IMR-90 (cell line): ENCODE measurements around the gene AGPS. TPM values are rescaled to one million over a fixed set of nuclear protein-coding genes. Genes with fewer than 3 reads are reported as not detected.
"Not testable (repeated sequence)": the region's sequence is repeated elsewhere in the genome, so short reads cannot be mapped to it uniquely, and the experiment has no call there.

Experiments
- ATAC-seq: fragments of 200-7000 bp; cut with Tn5 transposase; 2 replicates; pipeline ENCODE4 v1.9.1; 2020; ENCODE audit warnings: low read depth, mild to moderate bottlenecking, moderate library complexity
- BruUV-seq: library from RNA; stranded (reverse); fragments of 400-500 nt; replicated peaks from 2 replicates; lab custom pipeline; 2021; lab: Mats Ljungman, UMichigan
- CTCF ChIA-PET: fragments of 300-600 bp; formaldehyde crosslinking; extraction: SDS; loops from one replicate; lab custom pipeline; 2021; ENCODE audit warnings: antibody characterized with exemption; lab: Yijun Ruan, JAX
- POLR2A ChIA-PET: fragments of 300-600 bp; sonication (Branson Sonifier 250); formaldehyde crosslinking; loops from one replicate; lab custom pipeline; 2022; ENCODE audit warnings: antibody characterized with exemption; ENCODE audit not compliant: unreplicated experiment; lab: Charles Lee
- DNase-seq: peaks from one replicate; pipeline ENCODE4 v3.0.0; 2013
- H2AFZ ChIP-seq: replicated peaks from 2 replicates; pipeline ENCODE3; 2013; ENCODE audit warnings: low read length, mild to moderate bottlenecking; ENCODE audit not compliant: poor library complexity
- H2AK5ac ChIP-seq: 2 replicates; pipeline ENCODE4 v1.6.1; 2013; ENCODE audit warnings: low read depth, low read length, inconsistent platforms
- H2AK9ac ChIP-seq: replicated peaks from 2 replicates; pipeline ENCODE3; 2013; ENCODE audit warnings: mild to moderate bottlenecking, low read depth, low read length, moderate library complexity; ENCODE audit not compliant: poor library complexity
- H2BK120ac ChIP-seq: 2 replicates; pipeline ENCODE4 v1.6.1; 2013; ENCODE audit warnings: low read depth, low read length, inconsistent platforms
- H2BK15ac ChIP-seq: 3 replicates; pipeline ENCODE4 v1.6.1; 2013; ENCODE audit warnings: low read depth, low read length, inconsistent platforms
- H2BK20ac ChIP-seq: 2 replicates; pipeline ENCODE4 v1.6.1; 2013; ENCODE audit warnings: low read depth, mild to moderate bottlenecking, inconsistent platforms, low read length, moderate library complexity
- H2BK5ac ChIP-seq: 2 replicates; pipeline ENCODE4 v1.6.1; 2013; ENCODE audit warnings: mild to moderate bottlenecking, low read depth, low read length, inconsistent platforms; ENCODE audit not compliant: poor library complexity, severe bottlenecking
- H3K14ac ChIP-seq: replicated peaks from 2 replicates; pipeline ENCODE4 v1.6.1; 2013; ENCODE audit warnings: low read depth, low read length, inconsistent platforms
- H3K18ac ChIP-seq: 2 replicates; pipeline ENCODE4 v1.6.1; 2013; ENCODE audit warnings: low read depth, low read length, control low read depth
- H3K23ac ChIP-seq: 2 replicates; pipeline ENCODE4 v1.6.1; 2013; ENCODE audit warnings: low read depth, low read length, inconsistent platforms
- H3K27ac ChIP-seq: 2 replicates; pipeline ENCODE4 v1.5.1; 2013; ENCODE audit warnings: mild to moderate bottlenecking, control low read depth, low read length; ENCODE audit not compliant: insufficient read depth
- H3K27me3 ChIP-seq: 2 replicates; pipeline ENCODE4 v1.6.1; 2013; ENCODE audit warnings: low read length; ENCODE audit not compliant: control insufficient read depth, insufficient read depth
- H3K36me3 ChIP-seq: 2 replicates; pipeline ENCODE4 v1.6.1; 2013; ENCODE audit warnings: low read length, mixed read lengths; ENCODE audit not compliant: control insufficient read depth, insufficient read depth
- H3K4ac ChIP-seq: 2 replicates; pipeline ENCODE4 v1.6.1; 2013; ENCODE audit warnings: low read depth, low read length, inconsistent platforms
- H3K4me1 ChIP-seq: 2 replicates; pipeline ENCODE4 v1.6.1; 2013; ENCODE audit warnings: low read length, mixed read lengths; ENCODE audit not compliant: control insufficient read depth, insufficient read depth
- H3K4me2 ChIP-seq: 2 replicates; pipeline ENCODE4 v1.6.1; 2013; ENCODE audit warnings: low read depth, mild to moderate bottlenecking, control low read depth, low read length, moderate library complexity
- H3K4me3 ChIP-seq: 2 replicates; pipeline ENCODE4 v1.5.1; 2013; ENCODE audit warnings: low read depth, mild to moderate bottlenecking, control low read depth, low read length, moderate library complexity; ENCODE audit not compliant: insufficient read depth
- H3K56ac ChIP-seq: 2 replicates; pipeline ENCODE4 v1.6.1; 2013; ENCODE audit warnings: low read length, inconsistent platforms; ENCODE audit not compliant: insufficient read depth; ENCODE audit errors: extremely low read depth
- H3K79me1 ChIP-seq, 2 experiments: 2 replicates each; pipeline ENCODE4 v1.6.1; 2013; ENCODE audit warnings: low read length in 2 of 2, inconsistent platforms in 1 of 2, low read depth in 1 of 2
- H3K9ac ChIP-seq: 2 replicates; pipeline ENCODE4 v1.6.1; 2013; ENCODE audit warnings: low read depth, low read length, control low read depth
- H3K9me1 ChIP-seq: 2 replicates; pipeline ENCODE4 v1.6.1; 2013; ENCODE audit warnings: low read length, inconsistent platforms; ENCODE audit not compliant: insufficient read depth
- H3K9me3 ChIP-seq: 2 replicates; pipeline ENCODE4 v1.6.1; 2013; ENCODE audit warnings: low read length; ENCODE audit not compliant: control insufficient read depth, insufficient read depth
- H4K20me1 ChIP-seq: 2 replicates; pipeline ENCODE4 v1.6.1; 2013; ENCODE audit warnings: low read length, inconsistent platforms; ENCODE audit not compliant: insufficient read depth
- H4K5ac ChIP-seq: 2 replicates; pipeline ENCODE4 v1.6.1; 2013; ENCODE audit warnings: mild to moderate bottlenecking, low read depth, low read length, control low read depth
- H4K8ac ChIP-seq, 2 experiments: 2 replicates each; pipeline ENCODE4 v1.6.1; 2013; ENCODE audit warnings: low read depth in 2 of 2, low read length in 2 of 2, control low read depth in 1 of 2, inconsistent platforms in 1 of 2
- H4K91ac ChIP-seq: 2 replicates; pipeline ENCODE4 v1.6.1; 2013; ENCODE audit warnings: low read depth, low read length, inconsistent platforms; ENCODE audit not compliant: insufficient read depth
- WGBS, 2 experiments: methylation state at CpG; one replicate each; pipeline versions ENCODE4 v1.1.5 to v1.1.7; 2013; ENCODE audit warnings: missing lambda C conversion rate in 2 of 2; ENCODE audit not compliant: insufficient read length in 1 of 2; ENCODE audit errors: extremely low coverage in 2 of 2; 5-methylcytosine and 5-hydroxymethylcytosine counted together
- dilution Hi-C: fragments of 300-500 bp; cut with HindIII; formaldehyde crosslinking; loops from one replicate; pipeline ENCODE4 v1.14.3; 2018; ENCODE audit warnings: low sequenced_read_pairs; ENCODE audit not compliant: unreplicated experiment
- in situ Hi-C: fragments of 300-500 bp; cut with MboI; formaldehyde crosslinking; loops from 3 replicates; pipeline ENCODE4 v1.14.3; 2019; ENCODE audit warnings: low sequenced_read_pairs, inconsistent platforms, mixed read lengths
- intact Hi-C: fragments of 100-400 bp; cut with micrococcal nuclease; formaldehyde crosslinking; loops from 2 replicates; pipeline ENCODE4 v1.10.0; 2022
- polyA plus RNA-seq, 3 experiments: library from polyadenylated mRNA; depleted of rRNA; stranded (reverse); fragments of >200 nt; gene quantifications; 2 replicates each; pipeline ENCODE4 v1.2.3, GENCODE V29; 2012; ENCODE audit warnings: low replicate concordance in 1 of 3
- total RNA-seq: library from RNA; depleted of rRNA; stranded (reverse); fragments of >200 nt; gene quantifications from 2 replicates; pipeline ENCODE4 v1.2.3, GENCODE V29; 2012

The AGPS gene
- total and polyA plus RNA-seq, 2 of the 4 experiments (the other 2 are of a cell fraction) = 6.6 to 18.6 TPM

GRCh38 chr2:177431111-177431725, 38.6 kb downstream of the AGPS start:
- H3K4ac ChIP-seq, ATAC-seq, H3K14ac ChIP-seq, H2BK15ac ChIP-seq, POLR2A ChIA-PET, H3K18ac ChIP-seq, DNase-seq, H3K36me3 ChIP-seq, H2BK5ac ChIP-seq, H3K4me2 ChIP-seq, H2BK120ac ChIP-seq, H2AFZ ChIP-seq, H4K91ac ChIP-seq, H3K9ac ChIP-seq, BruUV-seq, H3K56ac ChIP-seq, H3K23ac ChIP-seq, H4K5ac ChIP-seq, H3K27ac ChIP-seq, intact Hi-C loops, H2AK9ac ChIP-seq, H2BK20ac ChIP-seq, H4K8ac ChIP-seq, H3K27me3 ChIP-seq, H3K9me3 ChIP-seq, H3K4me3 ChIP-seq, in situ Hi-C loops, H2AK5ac ChIP-seq, dilution Hi-C loops, H3K9me1 ChIP-seq, H3K4me1 ChIP-seq: not testable (repeated sequence)
- WGBS, 2 experiments = no CpG with 5 or more reads among the region's 12 CpGs
- Histone ChIP-seq H4K20me1 (peaks cover 13% of the 10 kb centered on the region), H3K79me1 (peaks cover 17 to 33% of the 10 kb centered on the region in 2 experiments)
- CTCF ChIA-PET = interaction anchor here (0.6 kb wide), 2 partner anchors 15 to 121 kb away, joined by 3 read pairs; no protein-coding TSS in a partner anchor
